ENCODE data around the gene DNAJB14.
"Not testable (repeated sequence)": the region's sequence is repeated elsewhere in the genome, so short reads cannot be mapped to it uniquely, and the experiment has no call there.

DNAJB14 gene

DNA sequence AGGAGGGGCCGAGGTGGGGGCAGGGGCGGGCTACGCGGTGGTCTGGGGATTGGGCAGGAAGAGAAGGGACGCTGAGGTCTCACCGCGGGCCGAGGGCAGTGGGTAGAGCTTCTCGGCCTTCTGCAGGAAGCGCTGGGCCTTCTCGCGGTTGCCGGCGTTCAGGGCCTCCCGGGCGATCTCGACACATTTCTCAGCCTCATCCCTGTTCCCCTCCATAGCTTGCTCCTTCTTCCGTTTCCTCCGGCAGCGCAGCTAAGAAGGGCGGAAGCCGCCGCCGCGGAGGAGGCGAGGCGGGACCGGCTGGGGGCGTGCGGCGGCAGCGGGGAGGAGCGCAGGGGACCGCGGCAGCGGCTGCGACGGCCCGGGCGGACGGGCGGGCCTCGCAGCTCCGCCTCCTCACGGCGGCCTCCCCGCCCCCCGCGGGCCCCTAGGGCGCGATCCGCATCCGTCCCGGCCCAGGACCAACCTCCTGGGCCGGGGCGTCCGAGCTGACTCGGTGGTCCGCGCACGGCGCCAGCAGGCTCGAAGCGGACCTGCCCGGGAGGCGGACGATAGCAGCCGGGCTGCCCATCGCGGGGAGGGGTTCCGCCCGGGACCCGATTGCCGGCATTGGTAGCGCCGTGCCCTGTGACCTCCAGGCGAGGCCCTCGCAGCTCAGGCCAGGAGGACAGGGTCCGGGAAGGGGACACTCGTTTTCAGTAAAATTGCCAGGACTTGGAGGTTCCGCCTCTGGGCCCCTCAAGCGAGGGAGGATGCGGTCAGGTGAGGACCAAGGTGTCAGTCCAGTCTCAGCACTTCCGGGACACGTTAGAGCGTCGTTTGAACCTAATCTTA, at the start of gene DNAJB14:
Gene DNAJB14 (minus strand): TSS at position 263 of the 834 bp plus-strand sequence. CDS start 47 bp downstream, at position 216.
- H3K27ac ChIP-seq, result peak within 1 kb of the TSS; percentile 71 to 99 (median 95)

DNA sequence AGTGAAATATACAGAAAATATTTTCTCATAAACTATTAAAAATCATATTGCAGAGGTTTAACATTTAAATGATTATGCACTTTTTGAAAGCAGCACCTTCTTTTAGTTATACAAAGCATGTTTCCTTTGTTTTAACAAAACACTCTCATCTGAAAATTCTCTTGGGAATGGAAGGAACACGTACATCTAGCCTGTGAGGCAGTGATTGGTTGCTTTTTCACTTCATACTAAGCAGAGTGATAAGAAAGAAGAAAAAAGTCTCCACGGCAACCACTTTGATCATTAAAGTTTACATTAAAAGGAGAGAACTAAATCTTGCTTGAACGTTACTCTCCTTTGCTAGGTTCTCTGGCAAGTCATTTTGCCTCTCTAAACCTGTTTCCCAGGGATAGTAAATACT, 45.3 kb upstream of the DNAJB14 start:
- Histone ChIP-seq H3K27ac (no peak overlapping the region), H3K4me3 (no peak overlapping the region)

More for the DNA sequence above, at the start of gene DNAJB14:
- peak within 1 kb of the TSS; percentile 64 to 93 (median 90) for H3K4me3 ChIP-seq

DNA sequence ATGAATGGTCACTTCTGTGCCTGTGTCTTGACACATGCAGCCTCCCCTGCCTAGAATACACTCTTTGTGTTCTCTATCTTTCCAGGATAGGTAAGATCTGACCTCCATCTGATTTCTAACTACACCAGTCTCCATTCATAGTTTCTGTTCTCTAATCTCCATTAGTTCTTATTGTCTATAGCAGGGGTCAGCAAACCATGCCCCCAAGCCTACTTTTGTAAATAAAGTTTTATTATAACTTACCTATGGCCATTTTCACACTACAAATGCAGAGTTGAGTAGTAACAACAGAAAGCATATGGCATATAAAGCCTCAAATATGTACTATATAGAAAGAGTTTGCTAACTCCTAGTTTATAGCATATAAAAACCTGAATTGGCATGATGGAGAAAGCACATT, 41.3 kb upstream of the DNAJB14 start:
- Histone ChIP-seq H3K4me3 (no peak overlapping the region), H3K27ac (no peak overlapping the region)

GRCh38 chr4:99986792-99987191, 40.4 kb upstream of the DNAJB14 start:
- no peak overlapping the region for H3K27ac ChIP-seq
- no peak overlapping the region for H3K4me3 ChIP-seq

- Histone ChIP-seq H3K4me3 (no peak overlapping the region), H3K27ac (no peak overlapping the region)
These were observed 37.0 kb upstream of the DNAJB14 start for GRCh38 chr4:99983289-99983943.

GRCh38 chr4:99979872-99980271, 33.5 kb upstream of the DNAJB14 start:
- Histone ChIP-seq H3K27ac (no peak overlapping the region), H3K4me3 (no peak overlapping the region)

- Histone ChIP-seq H3K27ac (no peak overlapping the region), H3K4me3 (no peak overlapping the region)
These were observed 25.2 kb upstream of the DNAJB14 start for GRCh38 chr4:99971453-99972111.

DNA sequence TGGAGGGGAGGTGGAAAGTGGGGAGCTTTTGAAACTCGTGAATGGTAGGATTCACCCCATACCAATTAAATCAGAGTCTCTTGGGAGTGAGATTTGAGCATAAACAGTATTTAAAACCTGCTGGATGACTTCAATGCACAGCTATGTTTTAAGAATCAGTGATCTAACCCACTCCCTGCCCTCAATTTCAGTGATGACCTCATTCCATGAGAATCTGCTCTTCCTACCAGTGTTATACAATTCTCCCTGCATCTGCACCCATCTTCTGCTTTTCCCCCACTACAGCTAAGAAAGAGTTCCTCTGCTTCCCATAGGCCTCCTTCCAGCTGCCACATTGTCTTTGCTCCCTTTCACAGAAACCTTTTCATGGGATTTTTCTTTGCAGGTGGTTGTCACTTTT, 21.9 kb upstream of the DNAJB14 start:
- no peak overlapping the region for H3K4me3 ChIP-seq
- no peak overlapping the region for H3K27ac ChIP-seq

GRCh38 chr4:99966692-99967091, 20.3 kb upstream of the DNAJB14 start:
- H3K4me3 ChIP-seq, result no peak overlapping the region
- peak overlapping the region in 1 of 21 experiments; percentile 9 for H3K27ac ChIP-seq

GRCh38 chr4:99965674-99966350, 19.4 kb upstream of the DNAJB14 start:
- no peak overlapping the region for H3K4me3 ChIP-seq
- H3K27ac ChIP-seq, result peak overlapping the region in 1 of 21 experiments; percentile 54

DNA sequence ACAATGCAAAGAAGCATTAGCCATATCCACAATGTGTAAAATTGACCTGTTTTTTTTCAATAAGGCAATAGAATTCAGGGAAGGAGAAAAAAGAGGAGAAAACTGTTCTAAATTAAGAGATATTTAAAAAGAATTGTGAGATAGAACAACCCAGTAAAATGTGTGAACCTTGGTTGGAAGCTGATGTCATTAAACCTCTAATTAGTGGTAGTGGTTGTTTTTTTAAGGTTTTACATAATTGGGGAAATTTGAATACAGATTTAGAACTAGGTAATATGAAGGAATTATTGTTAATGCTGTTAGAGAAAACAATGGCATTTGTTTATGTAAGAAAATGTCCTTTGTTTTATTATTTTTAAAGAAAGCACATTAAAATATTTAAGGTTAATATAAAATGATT, 18.8 kb upstream of the DNAJB14 start:
- no peak overlapping the region for H3K4me3 ChIP-seq
- H3K27ac ChIP-seq, result no peak overlapping the region

DNA sequence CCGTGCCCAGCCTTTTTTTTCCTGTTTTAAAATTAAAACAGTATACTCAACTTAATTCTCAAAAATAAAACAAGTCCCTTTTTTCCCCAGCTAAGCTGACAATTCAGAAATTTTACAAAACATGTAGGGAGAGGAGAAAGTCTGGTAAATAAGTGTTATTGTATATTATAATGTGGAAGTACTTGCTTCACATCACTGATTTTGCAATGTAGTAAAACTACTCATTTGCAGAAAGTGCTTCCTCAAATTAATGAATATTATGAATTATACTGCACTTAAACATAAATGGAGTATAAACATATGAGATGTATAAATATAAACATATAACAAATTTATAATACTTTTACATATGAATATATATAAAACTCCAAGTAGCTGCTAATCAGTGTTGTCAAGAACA, 15.3 kb upstream of the DNAJB14 start:
- Histone ChIP-seq H3K27ac (no peak overlapping the region), H3K4me3 (no peak overlapping the region)

- no peak overlapping the region for H3K27ac ChIP-seq
- no peak overlapping the region for H3K4me3 ChIP-seq
These were observed 14.2 kb upstream of the DNAJB14 start for GRCh38 chr4:99960648-99961047.

- H3K27ac ChIP-seq, H3K4me3 ChIP-seq: not testable (repeated sequence)
These were observed 11.8 kb upstream of the DNAJB14 start for GRCh38 chr4:99958207-99958606.

- H3K4me3 ChIP-seq, result peak overlapping the region; percentile 68 to 96 (median 79)
- peak overlapping the region in 20 of 21 experiments; percentile 74 to 97 (median 89) for H3K27ac ChIP-seq
These were observed 4.5 kb upstream of the DNAJB14 start for GRCh38 chr4:99950913-99951254.

DNA sequence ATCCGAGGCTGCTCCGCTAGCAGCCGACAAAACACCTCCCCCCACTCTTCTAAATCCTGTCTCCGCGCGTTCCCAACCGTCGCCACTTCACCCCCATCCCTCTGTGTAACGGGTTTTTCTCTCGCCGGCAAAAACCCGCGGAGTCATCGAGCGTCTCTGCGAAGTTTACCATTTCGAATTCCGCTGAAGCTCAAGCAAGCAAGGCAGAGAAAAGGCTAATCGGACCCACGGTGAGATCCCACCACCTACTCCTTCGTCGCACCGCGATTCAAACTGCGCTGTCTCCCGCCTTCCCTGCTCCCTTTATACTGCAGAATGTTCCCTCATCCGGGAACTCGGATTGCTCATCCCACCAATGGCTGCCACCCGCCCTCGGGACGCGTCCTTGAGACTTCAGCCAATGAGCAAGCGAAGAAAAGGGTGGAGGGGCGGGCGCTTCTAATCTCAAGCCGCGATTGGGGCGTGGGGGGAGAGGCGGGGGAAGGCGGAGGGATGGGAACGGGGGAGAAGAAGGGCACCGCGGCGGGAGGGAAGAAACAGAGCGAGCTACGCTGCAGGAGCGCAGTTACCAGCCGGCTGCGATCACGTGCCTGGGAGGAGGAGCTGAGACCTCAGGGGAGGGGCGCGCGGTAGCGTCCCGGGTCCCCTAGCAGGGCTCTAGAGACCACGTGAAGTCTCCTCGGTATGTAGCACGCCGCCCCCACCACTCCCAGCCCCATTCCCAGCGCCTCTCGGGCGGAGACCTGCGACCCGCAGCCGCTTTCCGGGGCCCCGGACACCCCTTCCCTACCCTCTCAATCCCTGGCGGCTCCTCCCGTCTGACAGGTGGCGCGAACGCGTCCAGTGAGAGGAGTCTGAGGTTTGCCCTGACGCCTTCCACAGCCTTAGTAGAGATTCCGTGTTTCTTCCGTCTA, 3.8 kb upstream of the DNAJB14 start, which contains the start of gene H2AZ1:
Gene H2AZ1 (minus strand): TSS at position 277 of the 914 bp plus-strand sequence. CDS start 105 bp downstream, at position 172.
- peak within 1 kb of the TSS; percentile 68 to 96 (median 79) for H3K4me3 ChIP-seq
- H3K27ac ChIP-seq, result peak within 1 kb of the TSS; percentile 44 to 97 (median 89)

GRCh38 chr4:99949034-99949998, 2.9 kb upstream of the DNAJB14 start:
- Histone ChIP-seq H3K4me3 (peak overlapping the region; percentile 68 to 96 (median 79)), H3K27ac (peak overlapping the region in 20 of 21 experiments; percentile 70 to 97 (median 86))

GRCh38 chr4:99947608-99948007, 1.2 kb upstream of the DNAJB14 start:
- Histone ChIP-seq H3K27ac (peak overlapping the region in 14 of 21 experiments; percentile 89 to 99 (median 97)), H3K4me3 (no peak overlapping the region)
